ENCODE results near the gene COL11A2.
A peak's percentile ranks its signal among the peaks of the same experiment; 100 is the strongest.

Gene COL11A2

GRCh38 chr6:33192671-33193602, 670 bp upstream of the COL11A2 start:
- DNase-seq (ENCODE audit: low spot score): peak; percentile 55

- no peak for DNase-seq (ENCODE audit: low spot score)
These were observed 723 bp downstream of the COL11A2 start for GRCh38 chr6:33191383-33192104.

- DNase-seq (ENCODE audit: low spot score): no peak
These were observed 1.7 kb downstream of the COL11A2 start for GRCh38 chr6:33190504-33191107.

GRCh38 chr6:33189625-33190448, 2.4 kb downstream of the COL11A2 start:
- no peak for DNase-seq (ENCODE audit: low spot score)

- DNase-seq (ENCODE audit: low spot score): no peak
These were observed 3.1 kb downstream of the COL11A2 start for GRCh38 chr6:33189164-33189563.

- DNase-seq (ENCODE audit: low spot score): no peak
These were observed 4.5 kb downstream of the COL11A2 start for GRCh38 chr6:33187809-33188208.

- no peak for DNase-seq (ENCODE audit: low spot score)
These were observed 6.5 kb downstream of the COL11A2 start for GRCh38 chr6:33185654-33186187.

GRCh38 chr6:33185190-33185589, 7.1 kb downstream of the COL11A2 start:
- DNase-seq (ENCODE audit: low spot score): no peak

GRCh38 chr6:33183071-33183683, 9.1 kb downstream of the COL11A2 start:
- no peak for DNase-seq (ENCODE audit: low spot score)

GRCh38 chr6:33181141-33181540, 11.1 kb downstream of the COL11A2 start:
- DNase-seq (ENCODE audit: low spot score): no peak

GRCh38 chr6:33178755-33179475, 13.4 kb downstream of the COL11A2 start:
- DNase-seq (ENCODE audit: low spot score): no peak

GRCh38 chr6:33177552-33178446, 14.5 kb downstream of the COL11A2 start:
- no peak for DNase-seq (ENCODE audit: low spot score)

- no peak for DNase-seq (ENCODE audit: low spot score)
These were observed 15.4 kb downstream of the COL11A2 start for GRCh38 chr6:33176906-33177305.

- no peak for DNase-seq (ENCODE audit: low spot score)
These were observed 16.7 kb downstream of the COL11A2 start for GRCh38 chr6:33175436-33176069.

- no peak for DNase-seq (ENCODE audit: low spot score)
These were observed 17.5 kb downstream of the COL11A2 start for GRCh38 chr6:33174784-33175183.

- DNase-seq (ENCODE audit: low spot score): no peak
These were observed 18.6 kb downstream of the COL11A2 start for GRCh38 chr6:33173535-33174180.

GRCh38 chr6:33172688-33173534, 19.4 kb downstream of the COL11A2 start:
- peak; percentile 77 for DNase-seq (ENCODE audit: low spot score)

Measured in AG08396 (cell line).